NCI-H2107 treated with DMSO at 0.1 percent for 48 hours (cell line): ENCODE measurements around the gene CHKA.

Experiments used
- DNase-seq: peaks from one replicate; lab custom pipeline; 2025; ENCODE audit not compliant: unreplicated experiment; lab: John Stamatoyannopoulos, UW

Gene CHKA

DNA sequence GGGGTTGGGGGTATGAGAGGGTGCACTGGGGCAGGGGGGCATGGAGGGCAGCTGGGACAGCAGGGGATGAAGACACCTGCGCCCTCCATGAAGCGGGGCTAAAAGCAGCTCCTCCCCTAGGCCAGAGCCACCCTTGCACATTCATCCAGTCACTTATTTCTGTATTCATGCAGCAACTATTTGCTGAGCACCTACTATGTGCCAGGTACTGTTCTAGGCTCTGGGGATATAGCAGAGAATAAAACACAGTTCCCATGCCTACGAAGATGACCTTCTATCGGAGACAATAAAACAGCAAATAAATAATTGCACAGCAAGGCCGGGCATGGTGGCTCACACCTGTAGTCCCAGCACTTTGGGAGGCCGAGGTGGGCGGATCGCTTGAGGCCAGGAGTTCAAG, 105.7 kb downstream of the CHKA start:
- DNase-seq = no peak

DNA sequence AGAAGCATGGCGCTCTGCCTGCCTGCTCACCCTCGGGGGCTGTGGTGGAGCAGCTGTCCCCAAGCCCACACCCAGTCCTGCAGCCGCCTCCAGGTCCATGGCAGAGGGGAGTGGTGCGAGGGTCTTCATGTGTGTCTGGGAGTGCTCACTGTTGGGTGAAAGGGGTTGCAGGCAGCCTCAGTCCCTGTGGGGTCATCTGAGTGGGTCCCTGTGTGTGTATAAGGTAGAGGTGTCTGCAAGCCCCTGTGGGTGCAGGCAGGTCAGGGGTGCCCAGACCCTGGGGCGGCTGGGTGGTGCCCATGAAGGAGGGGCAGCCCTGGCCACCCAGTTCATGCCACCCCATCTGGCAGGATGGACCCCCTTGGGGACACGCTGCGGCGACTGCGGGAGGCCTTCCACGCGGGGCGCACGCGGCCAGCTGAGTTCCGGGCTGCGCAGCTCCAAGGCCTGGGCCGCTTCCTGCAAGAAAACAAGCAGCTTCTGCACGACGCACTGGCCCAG, 106.2 kb downstream of the CHKA start:
- DNase-seq = no peak

DNA sequence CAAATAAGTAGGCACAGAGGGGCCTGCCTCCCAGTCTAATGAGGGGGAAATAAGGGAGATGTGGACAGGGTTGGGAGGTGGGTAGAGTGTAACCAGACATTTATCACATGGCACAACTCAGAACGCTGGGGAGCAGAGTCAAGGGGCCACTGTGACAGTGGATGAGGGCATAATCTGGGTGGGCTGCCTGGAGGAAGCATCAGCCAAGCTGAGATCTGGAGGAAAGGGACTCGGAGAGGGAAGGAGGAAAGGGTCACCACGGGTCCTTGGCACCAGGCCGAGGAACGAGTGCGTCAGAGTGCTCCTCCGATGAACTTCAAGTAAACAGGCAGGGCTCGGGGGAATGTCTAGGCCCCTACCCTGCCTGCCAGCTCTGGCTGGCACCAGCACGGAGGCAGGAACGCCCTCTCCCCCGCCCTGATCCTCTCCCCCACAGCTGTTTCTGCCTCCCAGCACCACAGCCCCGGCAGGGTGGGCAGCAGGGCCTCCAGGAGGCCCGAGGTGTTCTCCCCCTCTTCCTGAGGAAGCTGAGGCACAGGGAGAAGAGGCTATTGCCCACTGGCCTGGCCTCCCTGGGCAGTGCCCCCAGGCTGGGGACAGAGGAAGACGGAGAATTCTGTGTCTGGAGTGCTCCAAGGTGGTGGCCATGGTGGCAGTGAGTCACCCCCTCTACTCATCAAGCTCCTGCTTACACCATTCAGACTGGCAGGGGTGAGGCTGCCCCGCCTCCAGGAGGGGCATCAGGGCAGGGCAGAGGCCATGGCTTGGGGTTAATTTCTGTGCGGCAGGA, 106.8 kb downstream of the CHKA start:
- DNase-seq = no peak

- DNase-seq = no peak
Measured at GRCh38 chr11:68013611-68014156, 107.5 kb downstream of the CHKA start.

DNA sequence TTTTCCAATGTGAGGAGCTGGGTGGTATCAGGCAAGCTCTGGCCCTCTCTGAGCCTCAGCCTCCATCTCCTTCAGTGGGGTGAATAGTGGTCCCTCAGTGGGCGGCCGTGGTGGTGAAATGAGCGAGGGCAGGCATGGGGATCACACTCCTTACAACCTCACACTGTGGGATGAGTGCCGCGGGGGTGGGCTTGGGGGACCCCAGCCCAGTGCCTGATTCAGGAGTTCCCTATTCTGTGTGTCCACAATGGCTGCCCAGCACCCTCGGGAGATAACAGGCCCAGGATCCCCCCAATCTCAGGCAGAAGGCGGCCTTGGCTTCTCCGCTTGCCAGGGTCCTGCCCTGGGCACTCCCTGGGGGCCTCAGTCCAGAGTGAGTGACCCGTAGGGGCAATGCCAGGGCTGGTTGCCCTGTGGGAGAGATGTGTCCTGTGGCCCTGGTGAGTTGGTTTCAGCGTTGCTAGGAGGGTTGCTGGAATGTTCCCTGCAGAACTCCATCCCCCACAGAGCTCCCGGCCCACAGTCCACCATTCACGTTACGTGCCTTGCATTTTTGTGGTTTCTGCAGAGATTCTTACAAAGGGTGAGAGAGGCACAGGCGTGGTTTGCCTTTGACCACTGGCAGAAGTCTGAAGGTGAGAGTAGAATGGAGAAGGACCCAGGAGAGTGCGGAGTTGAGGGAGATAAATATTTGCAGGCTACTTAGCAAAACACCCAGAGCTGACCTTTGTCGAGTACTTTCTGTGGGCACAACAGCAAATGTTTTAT, 108.2 kb downstream of the CHKA start:
- no peak for DNase-seq

DNA sequence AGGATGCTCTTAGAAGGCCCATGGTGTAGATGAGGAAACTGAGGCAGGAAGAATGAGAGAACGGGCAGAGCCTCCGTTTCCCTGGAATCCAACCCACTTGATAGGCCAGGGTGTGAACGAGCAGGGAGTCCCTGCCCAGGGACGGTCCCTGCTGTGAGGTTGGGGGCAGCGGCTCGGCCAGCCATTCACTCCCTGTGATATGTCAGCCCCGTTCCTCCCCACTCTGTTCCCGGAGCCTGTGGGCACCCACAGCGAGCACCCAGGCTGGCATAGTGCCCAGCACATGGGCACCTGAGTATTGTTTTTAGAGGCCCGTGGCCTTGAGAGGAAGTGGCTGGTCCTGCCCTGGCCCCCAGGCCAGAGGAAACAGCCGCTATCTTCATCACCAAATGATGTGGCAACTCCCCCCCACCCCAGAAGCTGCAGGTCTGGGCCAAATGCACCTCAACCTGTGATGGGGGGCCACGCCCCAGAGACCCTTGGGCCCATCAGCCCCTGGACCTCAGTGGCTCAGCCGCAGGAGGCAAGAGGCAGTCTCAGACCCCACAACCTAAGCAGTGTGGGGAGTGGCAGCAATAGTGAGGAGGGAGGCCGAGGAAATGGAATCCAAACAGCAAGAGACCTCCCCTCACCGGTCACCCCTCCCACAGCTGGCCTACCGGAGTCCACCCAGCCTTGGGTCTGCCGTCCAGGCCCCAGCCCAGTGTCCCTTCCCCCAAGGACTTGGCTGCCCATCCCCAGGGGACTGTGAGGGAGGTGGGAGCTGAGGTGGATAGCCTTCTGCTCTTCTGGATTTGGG, 108.9 kb downstream of the CHKA start:
- DNase-seq = no peak

DNA sequence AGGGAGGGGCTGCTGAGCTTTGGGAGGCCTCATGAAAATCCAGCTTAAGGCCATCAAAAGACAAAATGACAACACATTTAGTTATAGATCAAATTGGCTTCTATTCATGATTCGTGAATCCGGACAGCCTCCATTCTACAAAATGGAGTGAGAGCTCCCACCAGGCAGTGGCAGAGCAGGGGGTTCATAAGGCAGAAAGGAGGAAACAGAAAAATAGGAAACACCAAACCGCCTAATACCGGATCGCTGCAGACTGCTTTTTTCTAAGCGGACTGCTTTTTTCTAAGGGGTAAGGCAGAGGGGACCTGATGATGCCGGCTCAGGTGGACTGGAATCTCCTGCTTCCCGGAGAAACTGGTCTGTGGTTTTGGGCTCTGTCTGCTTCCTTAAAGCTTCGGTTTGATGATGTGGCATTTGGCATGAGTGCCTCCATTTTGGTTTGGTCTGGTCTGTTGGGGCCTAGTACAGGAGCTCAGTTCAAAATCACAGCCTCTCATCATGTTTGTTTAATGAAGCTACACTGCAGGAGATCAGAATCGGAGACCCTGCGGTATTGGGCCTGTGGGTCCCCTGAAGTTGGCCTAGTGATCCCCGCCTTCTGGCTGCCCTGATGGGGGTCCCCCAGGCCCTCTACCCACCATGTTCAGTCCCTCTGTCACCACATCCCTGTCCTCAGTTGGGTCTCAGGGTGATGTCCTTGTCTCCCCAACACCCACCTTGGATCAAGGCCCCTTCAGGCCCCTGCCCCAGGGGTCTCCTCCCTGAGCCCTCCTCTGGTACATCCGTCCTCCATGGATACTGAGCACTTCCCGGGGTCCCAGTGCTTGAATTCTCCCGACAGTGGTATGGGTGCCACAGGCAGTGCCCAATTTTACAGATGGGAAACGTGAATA, 109.9 kb downstream of the CHKA start:
- no peak for DNase-seq

DNA sequence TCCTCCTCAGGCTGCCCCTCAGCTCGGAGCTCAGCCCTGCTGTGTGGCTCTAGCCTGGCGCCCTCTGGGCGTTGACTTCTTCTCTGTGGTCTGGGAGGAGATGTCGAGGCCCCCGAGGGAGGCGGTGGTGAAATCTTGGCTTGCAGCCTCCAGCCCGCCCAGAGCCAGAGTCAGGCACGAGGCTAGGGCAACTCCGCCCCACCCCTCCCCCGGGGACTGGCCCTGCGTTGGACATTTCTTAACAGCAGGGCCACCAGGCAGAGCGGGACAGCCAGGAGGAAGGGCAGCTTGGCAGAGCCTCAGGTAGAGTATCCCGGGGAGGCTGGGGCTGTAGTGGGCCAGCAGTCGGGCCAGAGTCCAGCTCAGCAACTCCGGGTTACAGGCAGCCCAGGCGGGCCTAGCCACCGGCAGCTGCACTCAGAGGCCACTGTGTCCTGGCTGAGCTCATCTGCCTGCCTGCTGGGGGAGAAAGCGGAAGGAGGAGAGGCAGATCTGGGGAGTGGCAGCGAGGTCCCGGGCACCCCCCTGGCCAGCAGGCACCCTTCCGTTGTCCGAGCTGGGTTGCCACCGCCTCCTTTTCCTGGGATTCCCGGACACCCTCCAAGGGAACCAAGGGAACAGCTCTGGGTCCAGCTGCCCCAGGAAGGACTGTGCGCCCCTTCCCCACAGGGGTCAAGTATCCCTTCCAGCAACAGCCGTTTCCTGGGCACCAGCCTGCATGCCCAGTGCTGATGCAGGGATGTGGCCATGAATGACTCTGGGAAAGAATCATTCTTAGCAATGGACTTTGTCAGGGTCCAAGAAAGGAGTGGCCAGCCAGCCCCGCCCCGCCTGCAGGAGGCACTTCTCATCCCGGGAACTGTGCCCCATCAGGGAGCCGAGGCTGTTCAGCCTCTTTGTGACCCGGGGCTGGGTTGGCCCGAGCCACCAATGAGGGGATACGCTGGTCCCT, 110.8 kb downstream of the CHKA start, which contains the start of gene ALDH3B1:
ALDH3B1 (plus strand) TSS at position 238 of the 952 bp plus-strand sequence. CDS start 4,971 bp downstream, outside the sequence.
- DNase-seq = no peak

DNA sequence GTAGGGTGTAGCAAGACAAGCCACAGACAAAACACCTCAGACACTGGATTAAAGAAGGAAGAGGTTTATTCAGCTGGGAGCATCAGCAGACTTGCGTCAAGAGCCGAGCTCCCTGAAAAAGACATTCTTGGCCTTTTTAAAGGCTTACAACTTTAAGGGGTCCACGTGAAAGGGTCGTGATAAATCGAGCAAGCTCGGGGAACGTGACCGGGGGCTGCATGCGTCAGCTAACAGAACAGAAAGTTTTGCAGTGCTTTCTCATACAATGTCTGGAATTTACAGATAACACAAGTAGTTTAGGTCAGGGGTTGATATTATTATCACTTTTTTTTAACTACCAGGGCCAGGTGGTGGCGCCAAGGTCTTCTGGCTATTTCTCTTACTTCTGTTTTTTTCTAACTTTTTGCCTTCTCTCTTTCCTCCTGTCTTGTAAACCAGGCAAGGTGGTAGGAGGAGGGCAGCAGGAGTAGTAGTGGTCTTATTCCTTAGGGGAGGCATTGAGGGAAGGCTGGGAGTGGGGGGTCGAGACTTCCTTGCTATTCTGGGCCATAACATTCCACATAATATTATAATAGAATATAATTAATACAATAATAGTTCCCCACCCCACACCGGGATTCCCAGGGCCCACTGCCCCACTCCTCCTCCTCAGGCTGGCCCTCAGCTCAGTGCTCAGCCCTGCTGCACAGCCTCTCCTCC, 111.6 kb downstream of the CHKA start:
- no peak for DNase-seq

DNA sequence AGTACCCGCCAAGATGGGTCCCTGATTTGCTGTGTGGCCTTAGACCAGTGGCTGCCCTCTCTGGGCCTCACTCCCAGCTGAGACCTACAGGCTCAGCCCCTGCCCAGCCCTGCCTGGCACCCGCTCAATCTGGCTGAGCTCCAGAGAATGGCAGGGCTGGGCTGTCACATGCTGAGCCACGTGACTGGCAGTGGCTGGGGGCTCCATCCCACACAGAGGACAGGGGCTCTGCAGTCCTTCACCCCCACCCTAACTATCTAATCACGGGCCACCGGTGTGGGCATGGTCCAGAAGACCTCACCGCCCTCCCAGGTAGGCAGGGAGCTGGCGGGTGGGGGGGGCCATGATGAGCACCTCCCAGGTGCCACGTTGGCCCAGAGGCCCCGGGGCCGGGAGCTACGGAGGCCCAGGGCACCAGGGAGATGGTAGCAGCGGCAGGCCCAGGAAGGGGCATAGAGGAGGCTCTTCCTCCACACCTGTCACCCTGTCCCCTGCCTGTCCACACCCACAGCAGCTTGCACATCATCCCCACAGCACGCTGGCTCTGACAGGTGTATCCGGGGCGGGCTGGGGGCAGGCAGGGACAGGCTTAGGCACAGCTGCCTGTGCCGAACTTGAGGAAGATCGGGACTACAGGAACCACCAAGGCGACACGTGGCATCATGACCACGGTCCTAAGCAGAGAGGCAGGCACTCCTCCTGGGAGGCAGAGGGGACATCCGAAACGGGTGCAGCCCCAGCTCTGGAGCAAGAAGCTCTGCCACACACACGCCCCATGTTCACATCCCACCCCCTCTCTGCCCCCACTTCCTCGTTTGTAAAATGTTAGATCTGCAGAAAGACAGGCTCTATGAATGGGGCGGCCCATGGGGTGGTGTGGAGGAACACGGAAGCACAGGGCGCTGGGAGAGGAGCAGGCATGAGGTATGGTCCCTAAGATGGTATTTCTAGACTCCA, 112.5 kb downstream of the CHKA start:
- DNase-seq = no peak

- no peak for DNase-seq
Measured at GRCh38 chr11:68007498-68008380, 113.4 kb downstream of the CHKA start.

GRCh38 chr11:68006606-68007166, 114.5 kb downstream of the CHKA start:
- DNase-seq = no peak

DNA sequence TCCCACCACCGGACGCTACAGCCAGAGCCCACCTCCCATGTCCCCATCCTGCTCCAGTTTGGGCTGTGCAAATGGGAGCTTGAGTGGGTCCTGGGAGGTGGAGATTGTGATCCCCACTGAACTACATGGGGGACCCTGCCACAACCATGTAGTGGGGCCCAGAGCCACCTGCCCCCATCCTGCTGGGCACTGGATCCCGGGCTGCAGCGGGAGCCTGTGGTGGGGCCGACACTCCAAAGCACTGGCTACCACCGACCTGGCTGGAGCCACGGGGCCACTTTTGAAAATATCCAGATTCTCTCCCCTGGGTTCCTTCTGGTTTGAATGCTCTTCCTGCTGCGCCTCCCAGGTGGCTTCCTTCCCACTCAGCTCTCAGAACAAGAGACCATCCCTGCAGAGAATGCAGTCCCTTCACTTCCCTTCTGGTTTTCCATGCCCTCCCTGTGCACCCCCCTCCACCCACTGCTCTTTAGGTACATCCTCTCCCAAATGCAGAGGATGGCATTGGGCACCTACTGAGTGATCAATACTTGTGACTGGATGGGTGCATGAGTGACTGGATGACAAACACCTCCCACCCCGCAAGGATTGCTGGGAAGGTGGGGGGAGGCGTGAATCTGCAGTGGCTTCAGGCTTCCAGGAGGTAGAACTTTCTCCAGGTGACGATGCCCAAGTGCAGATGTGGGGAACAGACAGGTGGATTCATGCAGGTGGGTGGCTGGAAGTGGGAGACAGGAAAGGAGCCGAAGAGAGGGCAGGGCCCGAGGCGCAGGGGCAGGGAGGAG, 116.4 kb downstream of the CHKA start:
- no peak for DNase-seq

- DNase-seq = no peak
Measured at GRCh38 chr11:68003846-68004550, 117.2 kb downstream of the CHKA start, which contains the start of gene UNC93B1. Gene UNC93B1 (minus strand): TSS chr11:68004097. CDS start chr11:68004043, 54 bp downstream.
